Sigmoid colon (tissue), 7 donors: ENCODE results near the gene PHLPP1. TPM values are rescaled to one million over a fixed set of nuclear protein-coding genes. Genes with fewer than 3 reads are reported as not detected.

Experiments
- DNase-seq: peaks from one replicate; pipeline ENCODE4 v3.0.0-alpha.2; 2019
- H3K27ac ChIP-seq, 4 donors: fragments of 200-600 bp; sonication (generic); one replicate each; pipeline ENCODE4 v1.5.1; 2016 to 2019; ENCODE audit warnings: mild to moderate bottlenecking in 1 of 4
- H3K27me3 ChIP-seq, 3 donors: fragments of 200-600 bp; sonication (generic); one replicate each; pipeline ENCODE4 v1.5.1; 2019; ENCODE audit warnings: mild to moderate bottlenecking in 1 of 3
- H3K36me3 ChIP-seq, 4 donors: fragments of 200-600 bp; sonication (generic); one replicate each; pipeline ENCODE4 v1.5.1; 2016 to 2019
- H3K4me1 ChIP-seq, 4 donors: fragments of 200-600 bp; sonication (generic); one replicate each; pipeline ENCODE4 v1.5.1; 2017 to 2019
- H3K4me3 ChIP-seq, 4 donors: fragments of 200-600 bp; sonication (generic); one replicate each; pipeline ENCODE4 v1.5.1; 2017 to 2019; ENCODE audit warnings: mild to moderate bottlenecking in 2 of 4, moderate library complexity in 1 of 4
- H3K9me3 ChIP-seq, 4 donors: fragments of 200-600 bp in 3 of 4; sonication (generic) in 3 of 4; one replicate each; pipeline versions ENCODE4 v1.5.1 to v1.6.1; 2013 to 2019
- EP300 ChIP-seq, 4 donors: sonication (generic); formaldehyde crosslinking; IDR thresholded peaks; one replicate each; pipeline ENCODE4 v1.6.1; 2017; ENCODE audit warnings: antibody characterized with exemption in 4 of 4
- POLR2A ChIP-seq, 2 donors: fragments of 450-650 bp; IDR thresholded peaks; one replicate each; pipeline ENCODE4 v1.6.1; 2016; ENCODE audit warnings: antibody characterized with exemption in 2 of 2, mild to moderate bottlenecking in 2 of 2, moderate library complexity in 2 of 2
- POLR2AphosphoS5 ChIP-seq, 4 donors: sonication (generic); formaldehyde crosslinking; IDR thresholded peaks; one replicate each; pipeline ENCODE4 v1.6.1; 2017; ENCODE audit warnings: antibody characterized with exemption in 4 of 4
- WGBS, 2 donors: extraction: QIAGEN DNeasy Blood & Tissue Kit; methylation state at CpG; one replicate each; pipeline ENCODE4 v1.1.7; 2013; 5-methylcytosine and 5-hydroxymethylcytosine counted together
- intact Hi-C: fragments of 100-400 bp; cut with DNase I; formaldehyde crosslinking; loops from one replicate; pipeline ENCODE4 v1.15.1; 2023
- polyA plus RNA-seq, 3 donors: library from polyadenylated mRNA; stranded (reverse); fragments of 200-250 nt; gene quantifications; one replicate each; pipeline ENCODE4 v1.2.3, GENCODE V29; 2013
- total RNA-seq, 4 donors: library from RNA; depleted of rRNA; stranded (reverse); fragments of >200 nt; gene quantifications; one replicate each; pipeline ENCODE4 v1.1.0, GENCODE V29; 2016
- TF ChIP-seq, protein P1 (sequence below), 4 experiments: fragments of 450-650 bp in 3 of 4; fragments of 200-600 bp in 1 of 4; IDR thresholded peaks; one replicate each; pipeline ENCODE4 v1.5.1; 2016 to 2019; ENCODE audit warnings: antibody characterized with exemption in 4 of 4, mild to moderate bottlenecking in 3 of 4, moderate library complexity in 2 of 4
- donor health status: healthy with polysubstance abuse.
- donor health status: Bipolar disorder and iron deficiency.
- donor health status: healthy.

Gene PHLPP1
- total RNA-seq = 10 to 100 TPM in 1 of 4 donors, 1 to 10 TPM in 3; 7.1 to 18.6 (median 8.6) TPM
- 1 to 10 TPM; 4.2 to 4.7 (median 4.2) TPM for polyA plus RNA-seq

DNA sequence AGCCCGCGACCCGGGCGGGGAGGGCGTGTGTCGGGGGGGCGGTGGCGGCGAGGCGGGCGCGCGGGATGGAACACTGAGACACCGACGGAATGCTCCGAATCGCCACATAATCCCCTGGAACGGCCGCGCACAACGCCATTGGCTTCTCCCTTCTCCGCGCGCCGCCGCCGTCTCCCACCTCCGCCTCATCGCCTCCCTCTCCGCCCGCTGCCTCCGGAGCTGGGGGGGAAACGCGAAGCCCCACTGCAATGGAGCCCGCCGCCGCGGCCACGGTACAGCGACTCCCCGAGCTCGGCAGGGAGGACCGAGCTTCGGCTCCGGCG is at the start of gene PHLPP1:
PHLPP1 (plus strand) TSS at position 106 of the 323 bp plus-strand sequence; CDS start at position 249, 143 bp downstream.
- H3K4me1 ChIP-seq = peaks cover 0 to 37% (median 34%) of the 10 kb centered on the region in 4 donors
- 0 to 1% methylated on average over 46 of the region's 46 CpGs for WGBS, 2 donors
- H3K36me3 ChIP-seq = no peaks in the 10 kb centered on the region
- H3K4me3 ChIP-seq = peak within 1 kb of the TSS; percentile 65 to 88 (median 76)
- TF ChIP-seq EP300 (IDR thresholded peaks at IDR 0.05) (no peak), POLR2AphosphoS5 (IDR thresholded peaks at IDR 0.05) (peak; percentile 64 to 88 (median 82)), POLR2A (IDR thresholded peaks at IDR 0.05) (peak; percentile 31 to 61)
- TF ChIP-seq, protein P1, sequence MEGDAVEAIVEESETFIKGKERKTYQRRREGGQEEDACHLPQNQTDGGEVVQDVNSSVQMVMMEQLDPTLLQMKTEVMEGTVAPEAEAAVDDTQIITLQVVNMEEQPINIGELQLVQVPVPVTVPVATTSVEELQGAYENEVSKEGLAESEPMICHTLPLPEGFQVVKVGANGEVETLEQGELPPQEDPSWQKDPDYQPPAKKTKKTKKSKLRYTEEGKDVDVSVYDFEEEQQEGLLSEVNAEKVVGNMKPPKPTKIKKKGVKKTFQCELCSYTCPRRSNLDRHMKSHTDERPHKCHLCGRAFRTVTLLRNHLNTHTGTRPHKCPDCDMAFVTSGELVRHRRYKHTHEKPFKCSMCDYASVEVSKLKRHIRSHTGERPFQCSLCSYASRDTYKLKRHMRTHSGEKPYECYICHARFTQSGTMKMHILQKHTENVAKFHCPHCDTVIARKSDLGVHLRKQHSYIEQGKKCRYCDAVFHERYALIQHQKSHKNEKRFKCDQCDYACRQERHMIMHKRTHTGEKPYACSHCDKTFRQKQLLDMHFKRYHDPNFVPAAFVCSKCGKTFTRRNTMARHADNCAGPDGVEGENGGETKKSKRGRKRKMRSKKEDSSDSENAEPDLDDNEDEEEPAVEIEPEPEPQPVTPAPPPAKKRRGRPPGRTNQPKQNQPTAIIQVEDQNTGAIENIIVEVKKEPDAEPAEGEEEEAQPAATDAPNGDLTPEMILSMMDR (IDR thresholded peaks at IDR 0.05) = no peak
- H3K27ac ChIP-seq = peak within 1 kb of the TSS; percentile 92 to 98 (median 95)
- H3K9me3 ChIP-seq = no peaks in the 10 kb centered on the region
- DNase-seq = no peak
- no peaks in the 10 kb centered on the region for H3K27me3 ChIP-seq
- intact Hi-C loops = loop anchor here (1.0 to 10.0 kb wide), 6 partner anchors 191 to 1249 kb away; partner anchors contain the start of genes PIGN, RELCH and VPS4B

DNA sequence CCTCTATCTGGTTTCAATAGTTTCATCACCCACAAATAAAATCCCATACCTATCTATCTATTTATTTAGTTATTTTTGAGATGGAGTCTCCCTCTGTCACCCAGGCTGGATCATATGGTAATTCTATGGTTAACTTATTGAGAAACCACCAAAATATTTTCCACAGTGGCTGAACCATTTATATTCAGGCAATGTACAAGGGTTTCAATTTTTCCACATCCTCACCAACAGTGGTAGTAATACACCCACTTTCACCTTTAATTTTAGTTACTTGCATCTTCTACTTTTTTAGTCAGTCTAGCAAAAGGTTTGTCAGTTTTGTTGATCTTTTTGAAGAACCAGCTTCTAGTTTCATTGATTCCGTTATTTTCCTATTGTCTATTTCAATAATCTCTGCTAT is 46.1 kb upstream of the PHLPP1 start:
- no peak for DNase-seq
- H3K27me3 ChIP-seq = no peaks in the 10 kb centered on the region
- no peaks in the 10 kb centered on the region for H3K36me3 ChIP-seq
- H3K9me3 ChIP-seq = peaks cover 0 to 2% (median 0%) of the 10 kb centered on the region in 4 donors
- intact Hi-C loops = no loop called here
- H3K4me3 ChIP-seq = no peak overlapping the region
- no peak overlapping the region for H3K27ac ChIP-seq
- TF ChIP-seq POLR2A (IDR thresholded peaks at IDR 0.05) (no peak), POLR2AphosphoS5 (IDR thresholded peaks at IDR 0.05) (no peak), EP300 (IDR thresholded peaks at IDR 0.05) (no peak)
- TF ChIP-seq, protein P1 (IDR thresholded peaks at IDR 0.05) = no peak
- WGBS, 2 donors = 79 to 94% methylated on average over 1 of the region's 1 CpG
- no peaks in the 10 kb centered on the region for H3K4me1 ChIP-seq

DNA sequence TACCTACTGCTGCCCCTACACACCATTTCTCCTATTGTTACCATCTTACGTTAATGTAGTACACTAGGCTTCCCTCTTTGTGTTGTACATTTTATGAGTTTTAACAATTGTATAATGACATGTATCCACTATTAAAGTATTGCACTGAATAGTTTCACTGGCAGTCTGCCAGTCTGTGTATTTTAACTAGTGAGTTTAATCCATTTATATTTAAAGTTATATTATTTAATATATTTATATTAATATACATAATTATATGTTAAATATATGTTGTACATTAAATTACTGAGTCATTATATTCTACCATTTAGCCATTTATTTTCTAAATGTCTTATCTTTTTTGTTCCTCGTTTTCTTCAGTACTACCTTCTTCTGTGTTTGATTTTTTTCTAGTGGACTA is 44.8 kb upstream of the PHLPP1 start:
- intact Hi-C loops = no loop called here
- H3K4me1 ChIP-seq = no peaks in the 10 kb centered on the region
- H3K27me3 ChIP-seq = no peaks in the 10 kb centered on the region
- H3K36me3 ChIP-seq = no peaks in the 10 kb centered on the region
- TF ChIP-seq, protein P1 (IDR thresholded peaks at IDR 0.05) = no peak
- TF ChIP-seq POLR2A (IDR thresholded peaks at IDR 0.05) (no peak), EP300 (IDR thresholded peaks at IDR 0.05) (no peak)
- peaks cover 0 to 2% (median 0%) of the 10 kb centered on the region in 4 donors for H3K9me3 ChIP-seq
- 93 to 97% methylated on average over 2 of the region's 2 CpGs for WGBS, 2 donors
- DNase-seq = no peak
- no peak overlapping the region for H3K27ac ChIP-seq
- H3K4me3 ChIP-seq = no peak overlapping the region

DNA sequence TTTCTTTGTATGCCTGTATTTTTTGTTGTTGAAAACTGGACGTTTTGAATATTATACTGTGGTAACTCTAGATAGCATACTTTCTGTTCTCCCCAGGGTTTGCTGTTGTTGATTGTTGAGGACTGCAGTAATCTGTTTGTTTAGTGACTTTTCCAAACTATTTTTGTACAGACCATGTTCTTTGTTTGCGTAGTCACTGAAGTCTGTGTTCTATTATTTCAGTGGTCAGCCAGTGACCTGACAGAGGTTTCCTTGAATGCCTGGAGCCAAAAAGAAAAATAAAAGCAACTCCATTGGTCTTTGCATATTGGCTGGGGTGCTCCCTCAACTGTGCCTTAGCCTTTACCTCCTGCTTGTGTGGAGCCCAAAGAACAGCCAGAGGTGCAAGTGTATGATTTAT is 42.7 kb upstream of the PHLPP1 start:
- no peaks in the 10 kb centered on the region for H3K4me1 ChIP-seq
- no peak for DNase-seq
- H3K27me3 ChIP-seq = no peaks in the 10 kb centered on the region
- no peak overlapping the region for H3K27ac ChIP-seq
- TF ChIP-seq POLR2A (IDR thresholded peaks at IDR 0.05) (no peak), EP300 (IDR thresholded peaks at IDR 0.05) (no peak), POLR2AphosphoS5 (IDR thresholded peaks at IDR 0.05) (no peak)
- TF ChIP-seq, protein P1 (IDR thresholded peaks at IDR 0.05) = no peak
- no peaks in the 10 kb centered on the region for H3K36me3 ChIP-seq
- WGBS, 2 donors = 66 to 69% methylated on average over 2 of the region's 2 CpGs
- H3K4me3 ChIP-seq = no peak overlapping the region
- H3K9me3 ChIP-seq = peaks cover 0 to 2% (median 0%) of the 10 kb centered on the region in 4 donors
- intact Hi-C loops = no loop called here
